HepG2 (cell line): ENCODE results near the gene WNT2B. TPM values are rescaled to one million over a fixed set of nuclear protein-coding genes. Genes with fewer than 3 reads are reported as not detected.

ENCODE experiments used
- ATAC-seq: fragments of 200-7000 bp; cut with Tn5 transposase; 3 replicates; pipeline ENCODE4 v1.9.1; 2020; ENCODE audit warnings: mild to moderate bottlenecking, moderate library complexity
- BruUV-seq: library from RNA; stranded (reverse); fragments of 400-500 nt; replicated peaks from 2 replicates; lab custom pipeline; 2021; lab: Mats Ljungman, UMichigan
- CTCF ChIA-PET: fragments of 300-600 bp; formaldehyde crosslinking; extraction: SDS; loops from one replicate; lab custom pipeline; 2021; ENCODE audit warnings: low total read pairs, inconsistent platforms, low intra/inter-chr PET ratio; lab: Yijun Ruan, JAX
- POLR2A ChIA-PET: fragments of 350-600 bp; sonication (Branson Sonifier 250); formaldehyde crosslinking; loops from one replicate; lab custom pipeline; 2020; ENCODE audit warnings: antibody characterized with exemption, inconsistent platforms; lab: Yijun Ruan, JAX
- DNase-seq: peaks from one replicate; pipeline ENCODE4 v3.0.0-alpha.2; 2015; ENCODE audit warnings: low spot score
- FAIRE-seq: peaks from 3 replicates; lab custom pipeline; 2011; peaks lifted over from hg19 to GRCh38; lab: Jason Lieb, UNC
- H2AFZ ChIP-seq: one replicate; pipeline ENCODE4 v1.6.1; 2011; ENCODE audit warnings: low read length, inconsistent platforms
- H3K27ac ChIP-seq: fragments of 300-600 bp; 3 replicates; pipeline ENCODE4 v1.8.0; 2011; ENCODE audit warnings: mixed run types, mild to moderate bottlenecking, mixed read lengths, low read length, inconsistent platforms; ENCODE audit not compliant: insufficient read depth; ENCODE audit errors: extremely low read length
- H3K27me3 ChIP-seq, 2 experiments: fragments of 200-600 bp in 1 of 2; 2 replicates in 1 of 2; 3 replicates in 1 of 2; pipeline versions ENCODE4 v1.6.0 to v1.8.0; 2011; ENCODE audit warnings: low read length in 2 of 2, mild to moderate bottlenecking in 2 of 2, moderate library complexity in 2 of 2, inconsistent platforms in 1 of 2; ENCODE audit not compliant: insufficient read depth in 2 of 2, control insufficient read depth in 1 of 2
- H3K36me3 ChIP-seq, 2 experiments: fragments of 200-600 bp in 1 of 2; replicated peaks in 1 of 2; 2 replicates in 1 of 2; 3 replicates in 1 of 2; pipeline versions ENCODE4 v1.5.1 to v1.8.0; 2011; ENCODE audit warnings: low read length in 2 of 2, inconsistent platforms in 1 of 2; ENCODE audit not compliant: insufficient read depth in 2 of 2, control insufficient read depth in 1 of 2
- H3K4me1 ChIP-seq: 2 replicates; pipeline ENCODE4 v1.5.1; 2012; ENCODE audit warnings: low read length, inconsistent platforms; ENCODE audit not compliant: insufficient read depth
- H3K4me2 ChIP-seq: 2 replicates; pipeline ENCODE4 v1.6.0; 2011; ENCODE audit warnings: low read depth, low read length, inconsistent platforms
- H3K4me3 ChIP-seq, 3 experiments: fragments of 200-600 bp in 1 of 3; sonication (generic), shearing (Covaris generic) in 1 of 3; replicated peaks in 1 of 3; 2 replicates each; pipeline ENCODE4 v1.5.1; 2011 to 2016; ENCODE audit warnings: low read length in 3 of 3, inconsistent platforms in 2 of 3, low read depth in 2 of 3, mild to moderate bottlenecking in 2 of 3, control low read depth in 1 of 3, mixed read lengths in 1 of 3; ENCODE audit not compliant: insufficient read depth in 1 of 3
- H3K79me2 ChIP-seq: one replicate; pipeline ENCODE4 v1.6.1; 2011; ENCODE audit warnings: low read length, inconsistent platforms; ENCODE audit not compliant: insufficient read depth
- H3K9ac ChIP-seq: 2 replicates; pipeline ENCODE4 v1.6.0; 2011; ENCODE audit warnings: mild to moderate bottlenecking, low read depth, low read length, inconsistent platforms; ENCODE audit not compliant: insufficient read depth
- H3K9me3 ChIP-seq: 2 replicates; pipeline ENCODE4 v1.5.1; 2012; ENCODE audit warnings: mild to moderate bottlenecking, low read length
- H4K20me1 ChIP-seq: 2 replicates; pipeline ENCODE4 v1.6.0; 2011; ENCODE audit warnings: inconsistent platforms, mild to moderate bottlenecking, low read length, moderate library complexity; ENCODE audit not compliant: insufficient read depth
- ATF6 ChIP-seq: sonication (generic); formaldehyde crosslinking; conservative IDR thresholded peaks from 2 replicates; pipeline ENCODE4 v1.4.0; 2020; ENCODE audit warnings: missing genetic modification reagents
- BRCA1 ChIP-seq: sonication (generic); formaldehyde crosslinking; IDR thresholded peaks from 2 replicates; pipeline ENCODE4 v1.4.0; 2020; ENCODE audit warnings: missing genetic modification reagents
- GABPB1 ChIP-seq: IDR thresholded peaks from 2 replicates; pipeline ENCODE4 v1.6.1; 2016; ENCODE audit warnings: mild to moderate bottlenecking, missing genetic modification reagents, moderate library complexity, missing compliant biosample characterization
- GATAD1 ChIP-seq: IDR thresholded peaks from 2 replicates; pipeline ENCODE4 v1.6.1; 2016; ENCODE audit warnings: missing genetic modification reagents, missing compliant biosample characterization
- KAT2B ChIP-seq: fragments of 150-350 bp; IDR thresholded peaks from 2 replicates; pipeline ENCODE4 v1.6.1; 2014; ENCODE audit warnings: low read depth, low read length, borderline replicate concordance
- MATR3 ChIP-seq: sonication (generic); formaldehyde crosslinking; IDR thresholded peaks from 2 replicates; pipeline ENCODE4 v1.4.0; 2020; ENCODE audit warnings: missing genetic modification reagents
- PAWR ChIP-seq: sonication (generic); formaldehyde crosslinking; IDR thresholded peaks from 2 replicates; pipeline ENCODE4 v1.4.0; 2020; ENCODE audit warnings: missing genetic modification reagents, mild to moderate bottlenecking, borderline replicate concordance
- RBFOX2 ChIP-seq: fragments of 200-400 bp; formaldehyde crosslinking; IDR thresholded peaks from 2 replicates; pipeline ENCODE4 v1.6.1; 2017; ENCODE audit warnings: low read depth, mild to moderate bottlenecking, low read length
- STAT5B ChIP-seq: sonication (generic); formaldehyde crosslinking; IDR thresholded peaks from 2 replicates; pipeline ENCODE4 v1.4.0; 2020; ENCODE audit warnings: missing genetic modification reagents
- ZNF282 ChIP-seq: fragments of 450-650 bp; IDR thresholded peaks from 2 replicates; pipeline ENCODE4 v1.6.1; 2018; ENCODE audit not compliant: partially characterized antibody
- ZNF329 ChIP-seq: sonication (generic); formaldehyde crosslinking; IDR thresholded peaks from 2 replicates; pipeline ENCODE4 v1.9.0; 2021; ENCODE audit warnings: low read depth, mild to moderate bottlenecking, missing genetic modification reagents
- ZNF616 ChIP-seq: sonication (generic); formaldehyde crosslinking; IDR thresholded peaks from 2 replicates; pipeline ENCODE4 v1.5.0; 2020; ENCODE audit warnings: low read depth, mild to moderate bottlenecking, missing genetic modification reagents
- WGBS: methylation state at CpG from one replicate; pipeline ENCODE4 v1.1.6; 2017; ENCODE audit warnings: low lambda C conversion rate; 5-methylcytosine and 5-hydroxymethylcytosine counted together
- in situ Hi-C: cut with HindIII; loops from 2 replicates; pipeline ENCODE4 v1.10.0; 2017; ENCODE audit warnings: low pct_unique_long_range_greater_than_20kb; ENCODE audit not compliant: extremely low pct_ligation_motif_present
- intact Hi-C: fragments of 100-400 bp; cut with micrococcal nuclease; formaldehyde crosslinking; loops from one replicate; pipeline ENCODE4 v1.10.0; 2022; ENCODE audit not compliant: unreplicated experiment
- polyA plus RNA-seq, 8 experiments: library from polyadenylated mRNA; depleted of rRNA in 3 of 8; stranded (reverse) in 7 of 8; unstranded in 1 of 8; fragments of >200 nt; fragmentation: Illumina TruSeq in 4 of 8; extraction: Trizol in 4 of 8; gene quantifications; 2 replicates each; pipeline versions ENCODE4 v1.2.1 to v1.2.3, GENCODE V29; 2011 to 2016; ENCODE audit warnings: low read depth in 4 of 8, missing spikeins in 1 of 8, mixed read lengths in 1 of 8; ENCODE audit not compliant: insufficient read depth in 1 of 8
- total RNA-seq, 5 experiments: library from RNA; depleted of rRNA; stranded (reverse); fragments of >200 nt; fragmentation: Illumina TruSeq; extraction: Trizol; gene quantifications; 2 replicates each; pipeline ENCODE4 v1.2.3, GENCODE V29; 2016; ENCODE audit warnings: low read depth in 1 of 5
- TF ChIP-seq, protein P1 (sequence below): sonication (generic); formaldehyde crosslinking; IDR thresholded peaks from 2 replicates; pipeline ENCODE4 v1.8.1; 2022; ENCODE audit warnings: low read depth, mild to moderate bottlenecking, missing genetic modification reagents

The WNT2B gene
- total and polyA plus RNA-seq, 2 of the 13 experiments (the other 11 are each of a cell fraction or from before 2014, with no cell fraction given) = 0.11 to 0.32 TPM

DNA sequence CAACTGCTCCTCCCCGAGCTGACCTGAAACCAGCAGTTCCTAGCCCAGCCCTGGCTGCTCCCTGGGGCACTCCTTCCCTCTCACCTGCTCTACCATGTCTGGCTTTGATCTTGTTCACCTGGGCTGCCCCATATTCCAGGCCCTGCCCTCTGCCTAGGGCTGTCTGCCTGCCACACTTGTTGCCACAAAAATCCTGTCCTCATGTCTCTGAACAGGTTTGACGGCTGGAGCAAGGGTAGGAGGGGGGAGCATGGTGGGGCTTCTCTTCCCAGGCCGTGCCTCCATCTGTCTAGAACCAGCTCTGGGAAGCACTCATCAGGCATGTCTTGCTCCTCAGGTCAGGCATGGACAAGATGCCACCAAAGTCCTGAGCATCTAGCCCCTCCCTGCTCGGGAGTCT is 44.3 kb upstream of the WNT2B start:
- Histone ChIP-seq H4K20me1 (no peaks in the 10 kb centered on the region), H3K79me2 (no peaks in the 10 kb centered on the region), H3K27ac (no peak overlapping the region), H3K4me3 (no peak overlapping the region), H3K9ac (no peak overlapping the region), H3K4me2 (no peak overlapping the region), H2AFZ (no peak overlapping the region), H3K27me3 (peaks cover 0 to 3% of the 10 kb centered on the region in 2 experiments; a peak in 1 of 5 replicates), H3K9me3 (no peaks in the 10 kb centered on the region), H3K36me3 (no peaks in the 10 kb centered on the region), H3K4me1 (peaks cover 47% of the 10 kb centered on the region)
- no TSS peak for BruUV-seq
- intact Hi-C loops = no loop called here
- no peak for ATAC-seq
- DNase-seq = no peak
- FAIRE-seq = no peak
- in situ Hi-C loops = loop anchor here (5.0 kb wide), 1 partner anchor 67 kb away; the partner anchor contains the start of gene CTTNBP2NL
- ChIA-PET POLR2A (no interaction called here), CTCF (interaction anchor here (3.1 kb wide), 1 partner anchor 74 kb away, joined by 66 read pairs; no protein-coding TSS in a partner anchor)
- TF ChIP-seq GABPB1 (no peak), BRCA1 (CRISPR knock-in tag) (no peak), STAT5B (CRISPR knock-in tag) (no peak), KAT2B (no peak), ATF6 (CRISPR knock-in tag) (no peak), ZNF329 (CRISPR knock-in tag) (no peak), GATAD1 (no peak), RBFOX2 (no peak), PAWR (no peak), ZNF616 (CRISPR knock-in tag) (no peak), MATR3 (no peak), ZNF282 (no peak)
- TF ChIP-seq, protein P1, sequence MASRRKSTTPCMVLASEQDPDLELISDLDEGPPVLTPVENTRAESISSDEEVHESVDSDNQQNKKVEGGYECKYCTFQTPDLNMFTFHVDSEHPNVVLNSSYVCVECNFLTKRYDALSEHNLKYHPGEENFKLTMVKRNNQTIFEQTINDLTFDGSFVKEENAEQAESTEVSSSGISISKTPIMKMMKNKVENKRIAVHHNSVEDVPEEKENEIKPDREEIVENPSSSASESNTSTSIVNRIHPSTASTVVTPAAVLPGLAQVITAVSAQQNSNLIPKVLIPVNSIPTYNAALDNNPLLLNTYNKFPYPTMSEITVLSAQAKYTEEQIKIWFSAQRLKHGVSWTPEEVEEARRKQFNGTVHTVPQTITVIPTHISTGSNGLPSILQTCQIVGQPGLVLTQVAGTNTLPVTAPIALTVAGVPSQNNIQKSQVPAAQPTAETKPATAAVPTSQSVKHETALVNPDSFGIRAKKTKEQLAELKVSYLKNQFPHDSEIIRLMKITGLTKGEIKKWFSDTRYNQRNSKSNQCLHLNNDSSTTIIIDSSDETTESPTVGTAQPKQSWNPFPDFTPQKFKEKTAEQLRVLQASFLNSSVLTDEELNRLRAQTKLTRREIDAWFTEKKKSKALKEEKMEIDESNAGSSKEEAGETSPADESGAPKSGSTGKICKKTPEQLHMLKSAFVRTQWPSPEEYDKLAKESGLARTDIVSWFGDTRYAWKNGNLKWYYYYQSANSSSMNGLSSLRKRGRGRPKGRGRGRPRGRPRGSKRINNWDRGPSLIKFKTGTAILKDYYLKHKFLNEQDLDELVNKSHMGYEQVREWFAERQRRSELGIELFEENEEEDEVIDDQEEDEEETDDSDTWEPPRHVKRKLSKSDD = no peak
- no CpG with 5 or more reads among the region's 4 CpGs for WGBS
